GM19099 (cell line): ENCODE data around the gene PNMA6E.

Experiments
- POLR2A ChIP-seq: IDR thresholded peaks from 3 replicates; pipeline ENCODE4 v1.6.1; 2011; ENCODE audit warnings: low read depth; ENCODE audit not compliant: insufficient read length; ENCODE audit errors: extremely low read depth

The PNMA6E gene

GRCh38 chrX:153416781-153417450, 15.8 kb upstream of the PNMA6E start:
- no peak for TF ChIP-seq POLR2A

- no peak for TF ChIP-seq POLR2A
Measured at GRCh38 chrX:153414856-153415510, 13.8 kb upstream of the PNMA6E start.

- TF ChIP-seq POLR2A, result no peak
Measured at GRCh38 chrX:153413731-153414130, 12.6 kb upstream of the PNMA6E start.

- TF ChIP-seq POLR2A, result no peak
Measured at GRCh38 chrX:153412746-153413720, 11.9 kb upstream of the PNMA6E start.

- no peak for TF ChIP-seq POLR2A
Measured at GRCh38 chrX:153411988-153412574, 10.9 kb upstream of the PNMA6E start.

- TF ChIP-seq POLR2A, result no peak
Measured at GRCh38 chrX:153411255-153411987, 10.3 kb upstream of the PNMA6E start, which contains the start of gene ZFP92. TSS of gene ZFP92 (plus strand) at chrX:153411472. CDS start at chrX:153418323, 6,851 bp downstream.

GRCh38 chrX:153410888-153411254, 9.7 kb upstream of the PNMA6E start:
- TF ChIP-seq POLR2A, result no peak

GRCh38 chrX:153410373-153410772, 9.2 kb upstream of the PNMA6E start:
- no peak for TF ChIP-seq POLR2A

- TF ChIP-seq POLR2A, result no peak
Measured at GRCh38 chrX:153409414-153410101, 8.4 kb upstream of the PNMA6E start.

- TF ChIP-seq POLR2A, result no peak
Measured at GRCh38 chrX:153408871-153409351, 7.8 kb upstream of the PNMA6E start.

- no peak for TF ChIP-seq POLR2A
Measured at GRCh38 chrX:153408221-153408721, 7.1 kb upstream of the PNMA6E start.

- no peak for TF ChIP-seq POLR2A
Measured at GRCh38 chrX:153407736-153408135, 6.6 kb upstream of the PNMA6E start.

GRCh38 chrX:153406903-153407302, 5.8 kb upstream of the PNMA6E start:
- no peak for TF ChIP-seq POLR2A
